ENCODE data around the gene STAT6.

DNA sequence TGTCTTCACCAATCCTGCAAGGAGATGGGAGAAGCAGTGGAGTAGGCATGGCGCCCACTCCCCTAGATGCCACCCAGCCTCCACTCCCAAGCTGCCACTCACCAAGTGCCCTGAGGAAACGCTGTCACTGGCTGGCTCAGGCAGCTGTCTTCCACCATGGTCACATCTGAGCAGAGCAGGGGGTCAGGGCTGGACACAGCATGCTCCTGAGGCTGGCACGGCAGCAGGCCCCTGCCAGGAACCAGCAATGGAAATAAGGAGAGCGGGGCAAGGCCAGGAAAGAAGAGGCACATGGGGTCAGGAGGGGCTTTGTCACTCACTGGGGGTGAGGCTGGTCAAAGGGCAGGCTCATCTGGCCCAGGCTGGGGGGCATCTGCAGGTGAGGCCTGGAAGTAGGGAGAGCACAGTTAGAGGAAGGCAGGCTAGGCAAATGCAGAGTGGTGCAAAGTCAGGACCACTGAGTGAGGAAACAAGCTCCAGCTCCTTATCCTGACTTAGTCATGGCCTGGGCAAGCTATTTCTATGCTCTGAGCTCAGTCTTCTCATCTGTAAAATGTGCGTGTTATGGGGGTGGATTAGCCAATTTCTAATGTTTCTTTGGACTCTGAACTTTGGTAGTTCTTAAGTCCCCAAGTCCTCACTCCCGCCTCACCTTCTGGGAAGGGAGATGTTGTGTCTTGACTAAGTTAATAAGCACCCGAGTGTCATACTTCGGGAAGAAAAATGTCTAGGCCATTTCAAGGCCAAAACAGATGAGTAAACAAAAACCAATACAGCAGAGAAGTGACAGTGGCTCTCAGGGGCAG lies 14.2 kb downstream of the STAT6 start:
- TF ChIP-seq POLR2AphosphoS5 (IDR thresholded peaks at IDR 0.05): no peak
- TF ChIP-seq CTCF (IDR thresholded peaks at IDR 0.05): no peak
